WTC11 (cell line): Measurements from ENCODE around the gene FGD5. TPM values are rescaled to one million over a fixed set of nuclear protein-coding genes. Genes with fewer than 3 reads are reported as not detected.

Experiments
- ATAC-seq: fragments of 200-7000 bp; cut with Tn5 transposase; 2 replicates; pipeline ENCODE4 v1.10.0; 2021; ENCODE audit warnings: mild to moderate bottlenecking, moderate library complexity
- CTCF ChIA-PET: fragments of 300-600 bp; sonication (Branson Sonifier 250); formaldehyde crosslinking; loops from one replicate; lab custom pipeline; 2021; ENCODE audit warnings: antibody characterized with exemption; lab: Charles Lee
- POLR2A ChIA-PET: fragments of 350-600 bp; sonication (Branson Sonifier 250); formaldehyde crosslinking; loops from one replicate; lab custom pipeline; 2021; ENCODE audit warnings: antibody characterized with exemption; lab: Charles Lee
- DNase-seq: peaks from one replicate; pipeline ENCODE4 v3.0.0; 2021; ENCODE audit warnings: low spot score
- H3K27ac Mint-ChIP-seq: 2 replicates; pipeline ENCODE4 v1.8.0; 2021; ENCODE audit warnings: mixed read lengths
- H3K27me3 Mint-ChIP-seq: 2 replicates; pipeline ENCODE4 v1.8.0; 2021; ENCODE audit warnings: low read depth, mild to moderate bottlenecking, moderate library complexity, mixed read lengths
- H3K36me3 Mint-ChIP-seq: 2 replicates; pipeline ENCODE4 v1.8.0; 2021; ENCODE audit warnings: mixed read lengths
- H3K4me1 Mint-ChIP-seq: 2 replicates; pipeline ENCODE4 v1.8.0; 2022; ENCODE audit warnings: mixed read lengths
- H3K4me3 Mint-ChIP-seq: 2 replicates; pipeline ENCODE4 v1.8.0; 2021; ENCODE audit warnings: mild to moderate bottlenecking, moderate library complexity, mixed read lengths
- H3K9me3 Mint-ChIP-seq: 2 replicates; pipeline ENCODE4 v1.8.0; 2021; ENCODE audit warnings: mixed read lengths
- ATF3 ChIP-seq: sonication (generic); formaldehyde crosslinking; conservative IDR thresholded peaks from 2 replicates; pipeline ENCODE4 v1.8.1; 2022; ENCODE audit warnings: mild to moderate bottlenecking, missing genetic modification reagents
- KAT7 ChIP-seq: sonication (generic); formaldehyde crosslinking; IDR thresholded peaks from 2 replicates; pipeline ENCODE4 v1.8.1; 2023; ENCODE audit warnings: missing genetic modification reagents, mild to moderate bottlenecking, borderline replicate concordance
- MXD4 ChIP-seq: fragments of 250-450 bp; sonication (Bioruptor Pico); IDR thresholded peaks from 2 replicates; pipeline ENCODE4 v1.8.0; 2021; ENCODE audit warnings: mild to moderate bottlenecking, moderate library complexity, borderline replicate concordance
- MYBL2 ChIP-seq: sonication (generic); formaldehyde crosslinking; IDR thresholded peaks from 2 replicates; pipeline ENCODE4 v1.8.1; 2023; ENCODE audit warnings: mild to moderate bottlenecking, moderate library complexity, missing genetic modification reagents
- NR1H2 ChIP-seq: sonication (generic); formaldehyde crosslinking; IDR thresholded peaks from 2 replicates; pipeline ENCODE4 v1.9.0; 2021; ENCODE audit warnings: mild to moderate bottlenecking, moderate library complexity, missing genetic modification reagents
- SMAD4 ChIP-seq: sonication (generic); formaldehyde crosslinking; IDR thresholded peaks from 2 replicates; pipeline ENCODE4 v1.8.0; 2022; ENCODE audit warnings: mild to moderate bottlenecking, missing genetic modification reagents
- ZNF425 ChIP-seq: fragments of 250-450 bp; sonication (Bioruptor Pico); conservative IDR thresholded peaks from 2 replicates; pipeline ENCODE4 v1.9.0; 2021; ENCODE audit warnings: mild to moderate bottlenecking
- total RNA-seq: library from RNA; stranded (reverse); gene quantifications from 3 replicates; pipeline ENCODE4 v1.2.3, GENCODE V29; 2021
- TF ChIP-seq, protein P1 (sequence below): fragments of 250-450 bp; sonication (Bioruptor Pico); IDR thresholded peaks from 2 replicates; pipeline ENCODE4 v1.9.0; 2021; ENCODE audit warnings: mild to moderate bottlenecking
- TF ChIP-seq, protein P2 (sequence below): sonication (generic); formaldehyde crosslinking; IDR thresholded peaks from 2 replicates; pipeline ENCODE4 v1.8.0; 2022; ENCODE audit warnings: mild to moderate bottlenecking, missing genetic modification reagents
- TF ChIP-seq, protein P3 (sequence below): sonication (generic); formaldehyde crosslinking; IDR thresholded peaks from 2 replicates; pipeline ENCODE4 v1.8.1; 2023; ENCODE audit warnings: mild to moderate bottlenecking, missing genetic modification reagents, borderline replicate concordance
- TF ChIP-seq, protein P4 (sequence below): sonication (generic); formaldehyde crosslinking; IDR thresholded peaks from 2 replicates; pipeline ENCODE4 v1.8.1; 2022; ENCODE audit warnings: mild to moderate bottlenecking, moderate library complexity, missing genetic modification reagents
- TF ChIP-seq, protein P5 (sequence below): sonication (generic); formaldehyde crosslinking; IDR thresholded peaks from 2 replicates; pipeline ENCODE4 v1.8.0; 2022; ENCODE audit warnings: mild to moderate bottlenecking, missing genetic modification reagents
- TF ChIP-seq, protein P6 (sequence below): sonication (generic); formaldehyde crosslinking; IDR thresholded peaks from 2 replicates; pipeline ENCODE4 v1.8.1; 2022; ENCODE audit warnings: low read depth, mild to moderate bottlenecking, moderate library complexity, missing genetic modification reagents, borderline replicate concordance

The FGD5 gene
- total RNA-seq, 1 experiment from 2014 or later, result 18.3 TPM

- TF ChIP-seq ZNF425 (CRISPR knock-in tag) (no peak), SMAD4 (CRISPR knock-in tag) (no peak), MYBL2 (CRISPR knock-in tag) (no peak), MXD4 (CRISPR knock-in tag) (no peak), NR1H2 (CRISPR knock-in tag) (no peak)
- TF ChIP-seq, protein P1, sequence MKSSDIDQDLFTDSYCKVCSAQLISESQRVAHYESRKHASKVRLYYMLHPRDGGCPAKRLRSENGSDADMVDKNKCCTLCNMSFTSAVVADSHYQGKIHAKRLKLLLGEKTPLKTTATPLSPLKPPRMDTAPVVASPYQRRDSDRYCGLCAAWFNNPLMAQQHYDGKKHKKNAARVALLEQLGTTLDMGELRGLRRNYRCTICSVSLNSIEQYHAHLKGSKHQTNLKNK (CRISPR knock-in tag), result no peak
- TF ChIP-seq, protein P2, sequence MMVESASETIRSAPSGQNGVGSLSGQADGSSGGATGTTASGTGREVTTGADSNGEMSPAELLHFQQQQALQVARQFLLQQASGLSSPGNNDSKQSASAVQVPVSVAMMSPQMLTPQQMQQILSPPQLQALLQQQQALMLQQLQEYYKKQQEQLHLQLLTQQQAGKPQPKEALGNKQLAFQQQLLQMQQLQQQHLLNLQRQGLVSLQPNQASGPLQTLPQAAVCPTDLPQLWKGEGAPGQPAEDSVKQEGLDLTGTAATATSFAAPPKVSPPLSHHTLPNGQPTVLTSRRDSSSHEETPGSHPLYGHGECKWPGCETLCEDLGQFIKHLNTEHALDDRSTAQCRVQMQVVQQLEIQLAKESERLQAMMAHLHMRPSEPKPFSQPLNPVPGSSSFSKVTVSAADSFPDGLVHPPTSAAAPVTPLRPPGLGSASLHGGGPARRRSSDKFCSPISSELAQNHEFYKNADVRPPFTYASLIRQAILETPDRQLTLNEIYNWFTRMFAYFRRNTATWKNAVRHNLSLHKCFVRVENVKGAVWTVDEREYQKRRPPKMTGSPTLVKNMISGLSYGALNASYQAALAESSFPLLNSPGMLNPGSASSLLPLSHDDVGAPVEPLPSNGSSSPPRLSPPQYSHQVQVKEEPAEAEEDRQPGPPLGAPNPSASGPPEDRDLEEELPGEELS (CRISPR knock-in tag), result no peak
- TF ChIP-seq, all 79 proteins: peak for 0
These were observed 64.5 kb downstream of the FGD5 start (continued) for GRCh38 chr3:14883226-14883625.

- H3K9me3 Mint-ChIP-seq, result no peaks in the 10 kb centered on the region
- H3K4me3 Mint-ChIP-seq, result no peak overlapping the region
- H3K27ac Mint-ChIP-seq, result no peak overlapping the region
- TF ChIP-seq, protein P3, sequence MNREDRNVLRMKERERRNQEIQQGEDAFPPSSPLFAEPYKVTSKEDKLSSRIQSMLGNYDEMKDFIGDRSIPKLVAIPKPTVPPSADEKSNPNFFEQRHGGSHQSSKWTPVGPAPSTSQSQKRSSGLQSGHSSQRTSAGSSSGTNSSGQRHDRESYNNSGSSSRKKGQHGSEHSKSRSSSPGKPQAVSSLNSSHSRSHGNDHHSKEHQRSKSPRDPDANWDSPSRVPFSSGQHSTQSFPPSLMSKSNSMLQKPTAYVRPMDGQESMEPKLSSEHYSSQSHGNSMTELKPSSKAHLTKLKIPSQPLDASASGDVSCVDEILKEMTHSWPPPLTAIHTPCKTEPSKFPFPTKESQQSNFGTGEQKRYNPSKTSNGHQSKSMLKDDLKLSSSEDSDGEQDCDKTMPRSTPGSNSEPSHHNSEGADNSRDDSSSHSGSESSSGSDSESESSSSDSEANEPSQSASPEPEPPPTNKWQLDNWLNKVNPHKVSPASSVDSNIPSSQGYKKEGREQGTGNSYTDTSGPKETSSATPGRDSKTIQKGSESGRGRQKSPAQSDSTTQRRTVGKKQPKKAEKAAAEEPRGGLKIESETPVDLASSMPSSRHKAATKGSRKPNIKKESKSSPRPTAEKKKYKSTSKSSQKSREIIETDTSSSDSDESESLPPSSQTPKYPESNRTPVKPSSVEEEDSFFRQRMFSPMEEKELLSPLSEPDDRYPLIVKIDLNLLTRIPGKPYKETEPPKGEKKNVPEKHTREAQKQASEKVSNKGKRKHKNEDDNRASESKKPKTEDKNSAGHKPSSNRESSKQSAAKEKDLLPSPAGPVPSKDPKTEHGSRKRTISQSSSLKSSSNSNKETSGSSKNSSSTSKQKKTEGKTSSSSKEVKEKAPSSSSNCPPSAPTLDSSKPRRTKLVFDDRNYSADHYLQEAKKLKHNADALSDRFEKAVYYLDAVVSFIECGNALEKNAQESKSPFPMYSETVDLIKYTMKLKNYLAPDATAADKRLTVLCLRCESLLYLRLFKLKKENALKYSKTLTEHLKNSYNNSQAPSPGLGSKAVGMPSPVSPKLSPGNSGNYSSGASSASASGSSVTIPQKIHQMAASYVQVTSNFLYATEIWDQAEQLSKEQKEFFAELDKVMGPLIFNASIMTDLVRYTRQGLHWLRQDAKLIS, result no peak
- no peak for TF ChIP-seq ZNF425 (CRISPR knock-in tag)
- TF ChIP-seq, protein P4, sequence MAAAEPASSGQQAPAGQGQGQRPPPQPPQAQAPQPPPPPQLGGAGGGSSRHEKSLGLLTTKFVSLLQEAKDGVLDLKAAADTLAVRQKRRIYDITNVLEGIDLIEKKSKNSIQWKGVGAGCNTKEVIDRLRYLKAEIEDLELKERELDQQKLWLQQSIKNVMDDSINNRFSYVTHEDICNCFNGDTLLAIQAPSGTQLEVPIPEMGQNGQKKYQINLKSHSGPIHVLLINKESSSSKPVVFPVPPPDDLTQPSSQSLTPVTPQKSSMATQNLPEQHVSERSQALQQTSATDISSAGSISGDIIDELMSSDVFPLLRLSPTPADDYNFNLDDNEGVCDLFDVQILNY, result no peak
- peaks cover 9% of the 10 kb centered on the region for H3K4me1 Mint-ChIP-seq
- no peaks in the 10 kb centered on the region for H3K36me3 Mint-ChIP-seq
- POLR2A ChIA-PET, result no interaction called here
- ATAC-seq (no peak), DNase-seq (no peak)
- H3K27me3 Mint-ChIP-seq, result no peaks in the 10 kb centered on the region
- CTCF ChIA-PET, result no interaction called here
These were observed 65.9 kb downstream of the FGD5 start for GRCh38 chr3:14884665-14885064.

GRCh38 chr3:14885307-14885706 lies 66.5 kb downstream of the FGD5 start:
- DNase-seq, result no peak
- Mint-ChIP-seq H3K36me3 (no peaks in the 10 kb centered on the region), H3K9me3 (no peaks in the 10 kb centered on the region), H3K4me3 (no peak overlapping the region), H3K27me3 (no peaks in the 10 kb centered on the region), H3K4me1 (peaks cover 8% of the 10 kb centered on the region), H3K27ac (no peak overlapping the region)
- POLR2A ChIA-PET, result no interaction called here
- no peak for ATAC-seq
- CTCF ChIA-PET, result no interaction called here
- TF ChIP-seq, protein P5, sequence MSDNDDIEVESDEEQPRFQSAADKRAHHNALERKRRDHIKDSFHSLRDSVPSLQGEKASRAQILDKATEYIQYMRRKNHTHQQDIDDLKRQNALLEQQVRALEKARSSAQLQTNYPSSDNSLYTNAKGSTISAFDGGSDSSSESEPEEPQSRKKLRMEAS (CRISPR knock-in tag), result no peak
- TF ChIP-seq KAT7 (CRISPR knock-in tag) (no peak), ATF3 (CRISPR knock-in tag) (no peak)
- TF ChIP-seq, protein P1 (CRISPR knock-in tag), result no peak
- TF ChIP-seq, protein P6, sequence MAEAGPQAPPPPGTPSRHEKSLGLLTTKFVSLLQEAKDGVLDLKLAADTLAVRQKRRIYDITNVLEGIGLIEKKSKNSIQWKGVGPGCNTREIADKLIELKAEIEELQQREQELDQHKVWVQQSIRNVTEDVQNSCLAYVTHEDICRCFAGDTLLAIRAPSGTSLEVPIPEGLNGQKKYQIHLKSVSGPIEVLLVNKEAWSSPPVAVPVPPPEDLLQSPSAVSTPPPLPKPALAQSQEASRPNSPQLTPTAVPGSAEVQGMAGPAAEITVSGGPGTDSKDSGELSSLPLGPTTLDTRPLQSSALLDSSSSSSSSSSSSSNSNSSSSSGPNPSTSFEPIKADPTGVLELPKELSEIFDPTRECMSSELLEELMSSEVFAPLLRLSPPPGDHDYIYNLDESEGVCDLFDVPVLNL (CRISPR knock-in tag), result no peak
